Natural killer cell (primary cell): ENCODE measurements around the gene WDR7. TPM values are rescaled to one million over a fixed set of nuclear protein-coding genes. Genes with fewer than 3 reads are reported as not detected.

Source experiments
- ATAC-seq, 3 donors: fragments of 150-1000 bp in 2 of 3; fragments of 200-7000 bp in 1 of 3; cut with Tn5 transposase; 1 replicate in 1 of 3; 2 replicates in 2 of 3; pipeline ENCODE4 v1.10.0; 2021; ENCODE audit warnings: mild to moderate bottlenecking in 2 of 3, moderate library complexity in 2 of 3
- DNase-seq, 2 donors: peaks; one replicate each; pipeline versions ENCODE4 v3.0.0 to v3.0.0-alpha.2; 2013 to 2021; ENCODE audit warnings: mixed read lengths in 1 of 2
- H3K27ac ChIP-seq: one replicate; pipeline ENCODE4 v1.5.1; 2013; ENCODE audit warnings: mild to moderate bottlenecking, low read length
- H3K27me3 ChIP-seq: one replicate; pipeline ENCODE4 v1.6.1; 2013; ENCODE audit warnings: low read length; ENCODE audit not compliant: control insufficient read depth, insufficient read depth
- H3K36me3 ChIP-seq: one replicate; pipeline ENCODE4 v1.6.1; 2013; ENCODE audit warnings: low read length; ENCODE audit not compliant: control insufficient read depth, insufficient read depth
- H3K4me1 ChIP-seq: one replicate; pipeline ENCODE4 v1.6.1; 2013; ENCODE audit warnings: low read length; ENCODE audit not compliant: control insufficient read depth, insufficient read depth
- H3K4me3 ChIP-seq: one replicate; pipeline ENCODE4 v1.5.1; 2013; ENCODE audit warnings: low read length
- H3K9me3 ChIP-seq: one replicate; pipeline ENCODE4 v1.6.1; 2013; ENCODE audit warnings: low read length; ENCODE audit not compliant: control insufficient read depth, insufficient read depth
- H3K27ac Mint-ChIP-seq, 2 donors: one replicate each; pipeline ENCODE4 v1.8.0; 2022; ENCODE audit warnings: mild to moderate bottlenecking in 2 of 2, mixed read lengths in 2 of 2, moderate library complexity in 1 of 2
- H3K27me3 Mint-ChIP-seq, 2 donors: one replicate each; pipeline ENCODE4 v1.8.0; 2022; ENCODE audit warnings: low read depth in 2 of 2, mixed read lengths in 2 of 2
- H3K36me3 Mint-ChIP-seq: one replicate; pipeline ENCODE4 v1.8.0; 2022; ENCODE audit warnings: mixed read lengths
- H3K4me1 Mint-ChIP-seq, 2 donors: one replicate each; pipeline ENCODE4 v1.8.0; 2022; ENCODE audit warnings: mixed read lengths in 2 of 2
- H3K4me3 Mint-ChIP-seq: one replicate; pipeline ENCODE4 v1.8.0; 2022; ENCODE audit warnings: mild to moderate bottlenecking, moderate library complexity, mixed read lengths
- H3K9me3 Mint-ChIP-seq, 2 donors: one replicate each; pipeline ENCODE4 v1.8.0; 2022; ENCODE audit warnings: mixed read lengths in 2 of 2
- WGBS: methylation state at CpG from one replicate; pipeline ENCODE4 v1.1.7; 2013; ENCODE audit warnings: missing lambda C conversion rate; ENCODE audit not compliant: insufficient coverage; 5-methylcytosine and 5-hydroxymethylcytosine counted together
- intact Hi-C: fragments of 100-400 bp; cut with micrococcal nuclease; formaldehyde crosslinking; loops from one replicate; pipeline ENCODE4 v1.14.2; 2022
- total RNA-seq, 4 donors: library from RNA; stranded (reverse); fragments of 120-200 nt in 1 of 4; gene quantifications; one replicate each; pipeline versions ENCODE4 v1.2.3 to v1.2.4, GENCODE V29; 2013 to 2022
- TF ChIP-seq, protein P1 (sequence below): fragments of 200-600 bp; IDR thresholded peaks from one replicate; pipeline ENCODE4 v1.8.0; 2022; ENCODE audit warnings: antibody characterized with exemption

The WDR7 gene
- total RNA-seq, 3 donors from 2014 or later (not counting 1 experiment from before 2014, with no cell fraction given) = 71.1 to 103 (median 77.3) TPM

GRCh38 chr18:56937874-56938430 lies 286.8 kb downstream of the WDR7 start:
- TF ChIP-seq, protein P1, sequence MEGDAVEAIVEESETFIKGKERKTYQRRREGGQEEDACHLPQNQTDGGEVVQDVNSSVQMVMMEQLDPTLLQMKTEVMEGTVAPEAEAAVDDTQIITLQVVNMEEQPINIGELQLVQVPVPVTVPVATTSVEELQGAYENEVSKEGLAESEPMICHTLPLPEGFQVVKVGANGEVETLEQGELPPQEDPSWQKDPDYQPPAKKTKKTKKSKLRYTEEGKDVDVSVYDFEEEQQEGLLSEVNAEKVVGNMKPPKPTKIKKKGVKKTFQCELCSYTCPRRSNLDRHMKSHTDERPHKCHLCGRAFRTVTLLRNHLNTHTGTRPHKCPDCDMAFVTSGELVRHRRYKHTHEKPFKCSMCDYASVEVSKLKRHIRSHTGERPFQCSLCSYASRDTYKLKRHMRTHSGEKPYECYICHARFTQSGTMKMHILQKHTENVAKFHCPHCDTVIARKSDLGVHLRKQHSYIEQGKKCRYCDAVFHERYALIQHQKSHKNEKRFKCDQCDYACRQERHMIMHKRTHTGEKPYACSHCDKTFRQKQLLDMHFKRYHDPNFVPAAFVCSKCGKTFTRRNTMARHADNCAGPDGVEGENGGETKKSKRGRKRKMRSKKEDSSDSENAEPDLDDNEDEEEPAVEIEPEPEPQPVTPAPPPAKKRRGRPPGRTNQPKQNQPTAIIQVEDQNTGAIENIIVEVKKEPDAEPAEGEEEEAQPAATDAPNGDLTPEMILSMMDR = no peak
- WGBS = 86% methylated on average over 2 of the region's 3 CpGs
- DNase-seq (no peak), ATAC-seq (no peak)
- Mint-ChIP-seq H3K27me3 (no peaks in the 10 kb centered on the region), H3K4me1 (peaks cover 4 to 15% of the 10 kb centered on the region in 2 donors), H3K4me3 (no peak overlapping the region), H3K27ac (no peak overlapping the region), H3K36me3 (no peaks in the 10 kb centered on the region), H3K9me3 (no peaks in the 10 kb centered on the region)
- H3K36me3 ChIP-seq = peaks cover 19% of the 10 kb centered on the region
- no peak overlapping the region for H3K4me3 ChIP-seq
- H3K27ac ChIP-seq = no peak overlapping the region
- no peaks in the 10 kb centered on the region for H3K27me3 ChIP-seq
- H3K4me1 ChIP-seq = no peaks in the 10 kb centered on the region
- intact Hi-C loops = no loop called here
- no peaks in the 10 kb centered on the region for H3K9me3 ChIP-seq

- Mint-ChIP-seq H3K27me3 (no peaks in the 10 kb centered on the region), H3K4me3 (no peak overlapping the region), H3K36me3 (no peaks in the 10 kb centered on the region), H3K4me1 (peaks cover 10 to 21% of the 10 kb centered on the region in 2 donors), H3K9me3 (no peaks in the 10 kb centered on the region), H3K27ac (no peak overlapping the region)
- ATAC-seq = no peak
- H3K27ac ChIP-seq = no peak overlapping the region
- H3K9me3 ChIP-seq = no peaks in the 10 kb centered on the region
- no peaks in the 10 kb centered on the region for H3K4me1 ChIP-seq
- H3K4me3 ChIP-seq = no peak overlapping the region
- intact Hi-C loops = no loop called here
- TF ChIP-seq, protein P1 = no peak
- DNase-seq = no peak
- peaks cover 5% of the 10 kb centered on the region for H3K36me3 ChIP-seq
- no peaks in the 10 kb centered on the region for H3K27me3 ChIP-seq
- WGBS = 98% methylated on average over 3 of the region's 4 CpGs
These were observed 294.3 kb downstream of the WDR7 start for GRCh38 chr18:56945171-56946083.

GRCh38 chr18:56947236-56947635 lies 296.1 kb downstream of the WDR7 start:
- no peak for DNase-seq
- WGBS = over 99% methylated on average over 6 of the region's 6 CpGs
- ATAC-seq = no peak
- TF ChIP-seq, protein P1 = no peak
- no peaks in the 10 kb centered on the region for H3K27me3 ChIP-seq
- H3K9me3 ChIP-seq = no peaks in the 10 kb centered on the region
- no peaks in the 10 kb centered on the region for H3K9me3 Mint-ChIP-seq
- H3K4me3 Mint-ChIP-seq = no peak overlapping the region
- peaks cover 4% of the 10 kb centered on the region for H3K36me3 ChIP-seq
- H3K27me3 Mint-ChIP-seq = no peaks in the 10 kb centered on the region
- no peaks in the 10 kb centered on the region for H3K36me3 Mint-ChIP-seq
- H3K4me1 Mint-ChIP-seq = peaks cover 8 to 12% of the 10 kb centered on the region in 2 donors
- H3K4me3 ChIP-seq = no peak overlapping the region
- H3K27ac Mint-ChIP-seq = no peak overlapping the region
- H3K27ac ChIP-seq = no peak overlapping the region
- no peaks in the 10 kb centered on the region for H3K4me1 ChIP-seq
- intact Hi-C loops = no loop called here
